Subcutaneous abdominal adipose tissue (tissue), 5 donors: ENCODE data around the gene BTBD8.

ENCODE experiments used
- H3K27ac ChIP-seq: one replicate; pipeline ENCODE4 v1.7.0; 2013; ENCODE audit warnings: low read depth, mild to moderate bottlenecking, inconsistent platforms, low read length, moderate library complexity
- H3K27me3 ChIP-seq, 5 donors: one replicate each; pipeline ENCODE4 v1.7.0; 2013; ENCODE audit warnings: low read length in 5 of 5, inconsistent platforms in 1 of 5; ENCODE audit not compliant: control insufficient read depth in 5 of 5, insufficient read depth in 4 of 5
- H3K36me3 ChIP-seq, 5 donors: one replicate each; pipeline ENCODE4 v1.7.0; 2013; ENCODE audit warnings: low read length in 5 of 5; ENCODE audit not compliant: control insufficient read depth in 5 of 5, insufficient read depth in 5 of 5
- H3K4me1 ChIP-seq, 5 donors: one replicate each; pipeline ENCODE4 v1.7.0; 2013; ENCODE audit warnings: low read length in 5 of 5, mild to moderate bottlenecking in 3 of 5, moderate library complexity in 1 of 5; ENCODE audit not compliant: control insufficient read depth in 5 of 5, insufficient read depth in 5 of 5
- H3K4me3 ChIP-seq, 5 donors: one replicate each; pipeline ENCODE4 v1.7.0; 2013; ENCODE audit warnings: low read length in 5 of 5, low read depth in 1 of 5
- H3K9ac ChIP-seq, 5 donors: one replicate each; pipeline ENCODE4 v1.7.0; 2013; ENCODE audit warnings: low read length in 5 of 5, mild to moderate bottlenecking in 4 of 5, moderate library complexity in 3 of 5
- H3K9me3 ChIP-seq, 5 donors: one replicate each; pipeline ENCODE4 v1.7.0; 2013; ENCODE audit warnings: low read length in 5 of 5; ENCODE audit not compliant: control insufficient read depth in 5 of 5
- donor health status: healthy.
- donor health status: healthy.
- donor health status: healthy.
- donor health status: healthy.
- donor health status: healthy.

The BTBD8 gene

GRCh38 chr1:92085727-92086126 lies 5.6 kb downstream of the BTBD8 start:
- peak overlapping the region in 3 of 5 donors; percentile 23 to 44 (median 36) for H3K4me3 ChIP-seq
- H3K9ac ChIP-seq, result no peak overlapping the region
- H3K27ac ChIP-seq, result no peak overlapping the region
- peaks cover 0 to 30% (median 22%) of the 10 kb centered on the region in 5 donors for H3K9me3 ChIP-seq
- H3K36me3 ChIP-seq, result peaks cover 2 to 11% (median 5%) of the 10 kb centered on the region in 5 donors
- H3K27me3 ChIP-seq, result no peaks in the 10 kb centered on the region
- peaks cover 0 to 6% (median 5%) of the 10 kb centered on the region in 5 donors for H3K4me1 ChIP-seq

GRCh38 chr1:92087542-92087941 lies 7.4 kb downstream of the BTBD8 start:
- Histone ChIP-seq H3K27ac (no peak overlapping the region), H3K9me3 (peaks cover 0 to 30% (median 22%) of the 10 kb centered on the region in 5 donors), H3K4me1 (no peaks in the 10 kb centered on the region), H3K27me3 (no peaks in the 10 kb centered on the region), H3K9ac (no peak overlapping the region), H3K36me3 (peaks cover 2 to 11% (median 7%) of the 10 kb centered on the region in 5 donors), H3K4me3 (no peak overlapping the region)

GRCh38 chr1:92091625-92092024 lies 11.5 kb downstream of the BTBD8 start:
- Histone ChIP-seq H3K27me3 (no peaks in the 10 kb centered on the region), H3K4me3 (no peak overlapping the region), H3K36me3 (peaks cover 2 to 15% (median 8%) of the 10 kb centered on the region in 5 donors), H3K27ac (no peak overlapping the region), H3K9me3 (peaks cover 0 to 6% (median 3%) of the 10 kb centered on the region in 5 donors), H3K9ac (no peak overlapping the region), H3K4me1 (peaks cover 0 to 4% (median 0%) of the 10 kb centered on the region in 5 donors)

- Histone ChIP-seq H3K9me3 (no peaks in the 10 kb centered on the region), H3K9ac (no peak overlapping the region), H3K4me3 (no peak overlapping the region), H3K27me3 (no peaks in the 10 kb centered on the region), H3K36me3 (peaks cover under 1 to 16% (median 7%) of the 10 kb centered on the region in 5 donors), H3K27ac (no peak overlapping the region), H3K4me1 (peaks cover 0 to 4% (median 0%) of the 10 kb centered on the region in 5 donors)
Observed at GRCh38 chr1:92094090-92094489, 13.9 kb downstream of the BTBD8 start.

- Histone ChIP-seq H3K27me3 (no peaks in the 10 kb centered on the region), H3K36me3 (peaks cover 0 to 12% (median 5%) of the 10 kb centered on the region in 5 donors), H3K27ac (no peak overlapping the region), H3K9me3 (no peaks in the 10 kb centered on the region), H3K9ac (no peak overlapping the region), H3K4me1 (peaks cover 0 to 4% (median 0%) of the 10 kb centered on the region in 5 donors), H3K4me3 (no peak overlapping the region)
Observed at GRCh38 chr1:92094595-92094994, 14.4 kb downstream of the BTBD8 start.

GRCh38 chr1:92095874-92096273 lies 15.7 kb downstream of the BTBD8 start:
- H3K9ac ChIP-seq, result no peak overlapping the region
- H3K4me3 ChIP-seq, result no peak overlapping the region
- H3K4me1 ChIP-seq, result peaks cover 0 to 4% (median 0%) of the 10 kb centered on the region in 5 donors
- no peaks in the 10 kb centered on the region for H3K27me3 ChIP-seq
- H3K27ac ChIP-seq, result no peak overlapping the region
- peaks cover 0 to 2% (median 0%) of the 10 kb centered on the region in 5 donors for H3K9me3 ChIP-seq
- H3K36me3 ChIP-seq, result peaks cover 0 to 7% (median 0%) of the 10 kb centered on the region in 5 donors

- Histone ChIP-seq H3K27ac (no peak overlapping the region), H3K9me3 (peaks cover 0 to 2% (median 0%) of the 10 kb centered on the region in 5 donors), H3K9ac (no peak overlapping the region), H3K36me3 (peaks cover 0 to 7% (median 0%) of the 10 kb centered on the region in 5 donors), H3K27me3 (no peaks in the 10 kb centered on the region), H3K4me1 (peaks cover 0 to 4% (median 0%) of the 10 kb centered on the region in 5 donors), H3K4me3 (no peak overlapping the region)
Observed at GRCh38 chr1:92096317-92096716, 16.2 kb downstream of the BTBD8 start.

- Histone ChIP-seq H3K9me3 (no peaks in the 10 kb centered on the region), H3K9ac (no peak overlapping the region), H3K4me3 (no peak overlapping the region), H3K27ac (no peak overlapping the region), H3K36me3 (peaks cover 6 to 27% (median 23%) of the 10 kb centered on the region in 5 donors), H3K27me3 (no peaks in the 10 kb centered on the region), H3K4me1 (no peaks in the 10 kb centered on the region)
Observed at GRCh38 chr1:92105546-92106081, 25.5 kb downstream of the BTBD8 start.

- Histone ChIP-seq H3K27ac (no peak overlapping the region), H3K27me3 (no peaks in the 10 kb centered on the region), H3K9ac (no peak overlapping the region), H3K4me1 (peaks cover 0 to 1% (median 0%) of the 10 kb centered on the region in 5 donors), H3K9me3 (no peaks in the 10 kb centered on the region), H3K36me3 (peaks cover 4 to 19% (median 15%) of the 10 kb centered on the region in 5 donors), H3K4me3 (no peak overlapping the region)
Observed at GRCh38 chr1:92108631-92109030, 28.5 kb downstream of the BTBD8 start.

- Histone ChIP-seq H3K36me3 (peaks cover 0 to 9% (median 0%) of the 10 kb centered on the region in 5 donors), H3K4me3 (no peak overlapping the region), H3K27me3 (no peaks in the 10 kb centered on the region)
Observed at GRCh38 chr1:92117526-92117925, 37.4 kb downstream of the BTBD8 start.

More at GRCh38 chr1:92117526-92117925, 37.4 kb downstream of the BTBD8 start:
- H3K9me3 ChIP-seq, result no peaks in the 10 kb centered on the region
- peaks cover 0 to 1% (median 0%) of the 10 kb centered on the region in 5 donors for H3K4me1 ChIP-seq
- no peak overlapping the region for H3K9ac ChIP-seq
- H3K27ac ChIP-seq, result no peak overlapping the region
